Measurements from ENCODE around the gene SLC26A3. TPM values are rescaled to one million over a fixed set of nuclear protein-coding genes. Genes with fewer than 3 reads are reported as not detected.

SLC26A3 gene
- total RNA-seq, 1 donor from 2014 or later = not detected

GRCh38 chr7:107811934-107812333 lies 8.9 kb upstream of the SLC26A3 start:
- no peaks in the 10 kb centered on the region for H3K36me3 Mint-ChIP-seq (ENCODE audit: low read depth)
- H3K27me3 Mint-ChIP-seq (ENCODE audit: insufficient read depth) = no peaks in the 10 kb centered on the region
- H3K9me3 Mint-ChIP-seq = peaks cover 8% of the 10 kb centered on the region
- DNase-seq (ENCODE audit: low spot score) = no peak
- H3K4me3 Mint-ChIP-seq = no peak overlapping the region
- H3K4me1 Mint-ChIP-seq (ENCODE audit: low read depth) = peaks cover 25% of the 10 kb centered on the region
- no peak overlapping the region for H3K27ac Mint-ChIP-seq
- intact Hi-C loops (cut with micrococcal nuclease) = loop anchor here (10.0 kb wide), 2 partner anchors 247 to 763 kb away; partner anchors contain the start of genes COG5 and DUS4L

- intact Hi-C loops (cut with micrococcal nuclease) = loop anchor here (10.0 kb wide), 2 partner anchors 246 to 764 kb away; partner anchors contain the start of genes COG5 and DUS4L
- DNase-seq (ENCODE audit: low spot score) = no peak
- Mint-ChIP-seq H3K4me1 (ENCODE audit: low read depth) (peaks cover 17% of the 10 kb centered on the region), H3K36me3 (ENCODE audit: low read depth) (no peaks in the 10 kb centered on the region), H3K9me3 (peaks cover 5% of the 10 kb centered on the region), H3K27ac (no peak overlapping the region), H3K4me3 (no peak overlapping the region), H3K27me3 (ENCODE audit: insufficient read depth) (no peaks in the 10 kb centered on the region)
Measured at GRCh38 chr7:107810626-107811025, 7.6 kb upstream of the SLC26A3 start.

GRCh38 chr7:107809179-107809578 lies 6.2 kb upstream of the SLC26A3 start:
- no peaks in the 10 kb centered on the region for H3K36me3 Mint-ChIP-seq (ENCODE audit: low read depth)
- H3K27ac Mint-ChIP-seq = no peak overlapping the region
- no peak overlapping the region for H3K4me3 Mint-ChIP-seq
- H3K27me3 Mint-ChIP-seq (ENCODE audit: insufficient read depth) = peaks cover 6% of the 10 kb centered on the region
- intact Hi-C loops (cut with micrococcal nuclease) = no loop called here
- no peak for DNase-seq (ENCODE audit: low spot score)
- H3K9me3 Mint-ChIP-seq = no peaks in the 10 kb centered on the region
- peaks cover 9% of the 10 kb centered on the region for H3K4me1 Mint-ChIP-seq (ENCODE audit: low read depth)

- DNase-seq (ENCODE audit: low spot score) = no peak
- Mint-ChIP-seq H3K27ac (no peak overlapping the region), H3K4me3 (no peak overlapping the region), H3K36me3 (ENCODE audit: low read depth) (no peaks in the 10 kb centered on the region), H3K4me1 (ENCODE audit: low read depth) (no peaks in the 10 kb centered on the region), H3K27me3 (ENCODE audit: insufficient read depth) (peaks cover 14% of the 10 kb centered on the region), H3K9me3 (no peaks in the 10 kb centered on the region)
- intact Hi-C loops (cut with micrococcal nuclease) = no loop called here
Measured at GRCh38 chr7:107799647-107800264, 3.3 kb downstream of the SLC26A3 start.

GRCh38 chr7:107792364-107792763 lies 10.7 kb downstream of the SLC26A3 start:
- DNase-seq (ENCODE audit: low spot score) = no peak
- Mint-ChIP-seq H3K4me3 (no peak overlapping the region), H3K27me3 (ENCODE audit: insufficient read depth) (peaks cover 18% of the 10 kb centered on the region), H3K4me1 (ENCODE audit: low read depth) (no peaks in the 10 kb centered on the region), H3K9me3 (no peaks in the 10 kb centered on the region), H3K36me3 (ENCODE audit: low read depth) (no peaks in the 10 kb centered on the region), H3K27ac (no peak overlapping the region)
- intact Hi-C loops (cut with micrococcal nuclease) = no loop called here

GRCh38 chr7:107789647-107790046 lies 13.4 kb downstream of the SLC26A3 start:
- no peaks in the 10 kb centered on the region for H3K9me3 Mint-ChIP-seq
- H3K27me3 Mint-ChIP-seq (ENCODE audit: insufficient read depth) = peaks cover 15% of the 10 kb centered on the region
- no peaks in the 10 kb centered on the region for H3K36me3 Mint-ChIP-seq (ENCODE audit: low read depth)
- peaks cover 20% of the 10 kb centered on the region for H3K4me1 Mint-ChIP-seq (ENCODE audit: low read depth)
- intact Hi-C loops (cut with micrococcal nuclease) = no loop called here
- no peak for DNase-seq (ENCODE audit: low spot score)
- H3K4me3 Mint-ChIP-seq = no peak overlapping the region
- no peak overlapping the region for H3K27ac Mint-ChIP-seq

- Mint-ChIP-seq H3K27ac (no peak overlapping the region), H3K9me3 (no peaks in the 10 kb centered on the region), H3K36me3 (ENCODE audit: low read depth) (no peaks in the 10 kb centered on the region), H3K27me3 (ENCODE audit: insufficient read depth) (peaks cover 9% of the 10 kb centered on the region), H3K4me3 (no peak overlapping the region), H3K4me1 (ENCODE audit: low read depth) (peaks cover 21% of the 10 kb centered on the region)
- intact Hi-C loops (cut with micrococcal nuclease) = no loop called here
- no peak for DNase-seq (ENCODE audit: low spot score)
Measured at GRCh38 chr7:107788662-107789061, 14.4 kb downstream of the SLC26A3 start.

GRCh38 chr7:107788216-107788615 lies 14.8 kb downstream of the SLC26A3 start:
- Mint-ChIP-seq H3K4me1 (ENCODE audit: low read depth) (peaks cover 21% of the 10 kb centered on the region), H3K27ac (no peak overlapping the region), H3K36me3 (ENCODE audit: low read depth) (no peaks in the 10 kb centered on the region), H3K9me3 (no peaks in the 10 kb centered on the region), H3K27me3 (ENCODE audit: insufficient read depth) (peaks cover 7% of the 10 kb centered on the region), H3K4me3 (no peak overlapping the region)
- intact Hi-C loops (cut with micrococcal nuclease) = no loop called here
- DNase-seq (ENCODE audit: low spot score) = no peak

- H3K27me3 Mint-ChIP-seq (ENCODE audit: insufficient read depth) = peaks cover 5% of the 10 kb centered on the region
- H3K27ac Mint-ChIP-seq = no peak overlapping the region
- DNase-seq (ENCODE audit: low spot score) = no peak
- H3K4me3 Mint-ChIP-seq = no peak overlapping the region
- H3K36me3 Mint-ChIP-seq (ENCODE audit: low read depth) = no peaks in the 10 kb centered on the region
- intact Hi-C loops (cut with micrococcal nuclease) = loop anchor here (1.0 kb wide), 1 partner anchor 43 kb away; no protein-coding TSS in a partner anchor
- H3K9me3 Mint-ChIP-seq = no peaks in the 10 kb centered on the region
- peaks cover 21% of the 10 kb centered on the region for H3K4me1 Mint-ChIP-seq (ENCODE audit: low read depth)
Measured at GRCh38 chr7:107785926-107786325, 17.1 kb downstream of the SLC26A3 start.

GRCh38 chr7:107785170-107785569 lies 17.9 kb downstream of the SLC26A3 start:
- Mint-ChIP-seq H3K27ac (no peak overlapping the region), H3K36me3 (ENCODE audit: low read depth) (no peaks in the 10 kb centered on the region), H3K9me3 (no peaks in the 10 kb centered on the region), H3K27me3 (ENCODE audit: insufficient read depth) (peaks cover 2% of the 10 kb centered on the region), H3K4me3 (no peak overlapping the region), H3K4me1 (ENCODE audit: low read depth) (peaks cover 21% of the 10 kb centered on the region)
- DNase-seq (ENCODE audit: low spot score) = no peak
- intact Hi-C loops (cut with micrococcal nuclease) = loop anchor here (1.0 kb wide), 1 partner anchor 42 kb away; no protein-coding TSS in a partner anchor

- peaks cover 21% of the 10 kb centered on the region for H3K4me1 Mint-ChIP-seq (ENCODE audit: low read depth)
- no peaks in the 10 kb centered on the region for H3K9me3 Mint-ChIP-seq
- H3K27me3 Mint-ChIP-seq (ENCODE audit: insufficient read depth) = peaks cover 1% of the 10 kb centered on the region
- intact Hi-C loops (cut with micrococcal nuclease) = no loop called here
- no peak overlapping the region for H3K4me3 Mint-ChIP-seq
- H3K36me3 Mint-ChIP-seq (ENCODE audit: low read depth) = no peaks in the 10 kb centered on the region
- no peak for DNase-seq (ENCODE audit: low spot score)
- H3K27ac Mint-ChIP-seq = no peak overlapping the region
Measured at GRCh38 chr7:107783648-107784047, 19.4 kb downstream of the SLC26A3 start.

- H3K27me3 Mint-ChIP-seq (ENCODE audit: insufficient read depth) = no peaks in the 10 kb centered on the region
- H3K36me3 Mint-ChIP-seq (ENCODE audit: low read depth) = no peaks in the 10 kb centered on the region
- H3K27ac Mint-ChIP-seq = no peak overlapping the region
- H3K4me1 Mint-ChIP-seq (ENCODE audit: low read depth) = peaks cover 21% of the 10 kb centered on the region
- no peaks in the 10 kb centered on the region for H3K9me3 Mint-ChIP-seq
- H3K4me3 Mint-ChIP-seq = no peak overlapping the region
- intact Hi-C loops (cut with micrococcal nuclease) = no loop called here
- DNase-seq (ENCODE audit: low spot score) = no peak
Measured at GRCh38 chr7:107782374-107782773, 20.6 kb downstream of the SLC26A3 start.

- DNase-seq (ENCODE audit: low spot score) = no peak
- no peak overlapping the region for H3K27ac Mint-ChIP-seq
- intact Hi-C loops (cut with micrococcal nuclease) = no loop called here
- H3K4me1 Mint-ChIP-seq (ENCODE audit: low read depth) = peaks cover 1% of the 10 kb centered on the region
- H3K27me3 Mint-ChIP-seq (ENCODE audit: insufficient read depth) = peaks cover 2% of the 10 kb centered on the region
- no peaks in the 10 kb centered on the region for H3K36me3 Mint-ChIP-seq (ENCODE audit: low read depth)
- no peaks in the 10 kb centered on the region for H3K9me3 Mint-ChIP-seq
- H3K4me3 Mint-ChIP-seq = no peak overlapping the region
Measured at GRCh38 chr7:107779647-107780099, 23.4 kb downstream of the SLC26A3 start.

GRCh38 chr7:107778283-107778682 lies 24.7 kb downstream of the SLC26A3 start:
- DNase-seq (ENCODE audit: low spot score) = no peak
- H3K4me3 Mint-ChIP-seq = no peak overlapping the region
- no peak overlapping the region for H3K27ac Mint-ChIP-seq
- no peaks in the 10 kb centered on the region for H3K9me3 Mint-ChIP-seq
- peaks cover 2% of the 10 kb centered on the region for H3K27me3 Mint-ChIP-seq (ENCODE audit: insufficient read depth)
- H3K4me1 Mint-ChIP-seq (ENCODE audit: low read depth) = no peaks in the 10 kb centered on the region
- H3K36me3 Mint-ChIP-seq (ENCODE audit: low read depth) = no peaks in the 10 kb centered on the region
- intact Hi-C loops (cut with micrococcal nuclease) = no loop called here

All from activated T-helper 1 cell treated with anti-CD3 and anti-CD28 coated beads, Interleukin-12 subunit alpha, Interleukin-12 subunit beta, Interleukin-2, Interleukin-4 antibody, amounts not matched to agents 30 ng/mL and 10 ng/mL and 1 ng/mL, durations not matched to agents 14 hours and 24 hours and 36 hours (primary cell).